ENCODE results near the gene ZNRF4. TPM values are rescaled to one million over a fixed set of nuclear protein-coding genes. Genes with fewer than 3 reads are reported as not detected.
A peak's percentile ranks its signal among the peaks of the same experiment; 100 is the strongest.
"Not testable (repeated sequence)": the region's sequence is repeated elsewhere in the genome, so short reads cannot be mapped to it uniquely, and the experiment has no call there.

Gene ZNRF4
- total RNA-seq, 1 donor = not detected

DNA sequence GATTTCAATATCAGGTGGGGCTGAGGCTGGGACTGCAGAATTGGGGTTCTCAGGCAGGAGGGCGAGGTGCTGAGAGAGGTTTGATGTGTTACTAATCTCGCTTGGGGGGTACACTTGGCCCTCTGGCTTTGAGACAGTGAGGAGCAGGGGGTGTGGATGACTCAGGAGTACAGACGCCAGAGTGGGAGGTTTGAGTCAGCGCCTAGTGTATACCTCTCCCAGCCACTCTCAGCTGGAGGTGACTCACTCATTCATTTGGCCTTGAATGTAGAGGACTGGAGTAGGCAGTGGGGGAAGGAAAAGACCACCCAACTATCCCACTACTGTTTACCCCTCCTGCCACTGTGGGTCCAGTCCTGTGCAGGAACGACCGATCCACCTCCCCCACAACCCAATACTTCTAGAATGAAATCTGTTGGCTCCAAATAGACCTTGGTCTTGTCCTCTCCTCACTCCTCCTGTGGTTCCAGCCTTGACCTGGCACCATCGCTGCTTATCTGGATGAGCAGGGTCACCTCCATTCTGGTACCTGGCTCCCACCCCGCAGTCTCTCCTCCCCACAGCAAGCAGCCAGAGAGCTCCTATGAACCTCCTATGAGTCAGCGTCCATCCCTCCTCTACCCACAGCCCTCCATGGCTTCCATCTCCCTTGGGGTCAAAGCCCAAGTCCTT is 20.1 kb upstream of the ZNRF4 start:
- no peak overlapping the region for H3K4me3 ChIP-seq (ENCODE audit: low read depth, low read length)
- TF ChIP-seq, protein P1, sequence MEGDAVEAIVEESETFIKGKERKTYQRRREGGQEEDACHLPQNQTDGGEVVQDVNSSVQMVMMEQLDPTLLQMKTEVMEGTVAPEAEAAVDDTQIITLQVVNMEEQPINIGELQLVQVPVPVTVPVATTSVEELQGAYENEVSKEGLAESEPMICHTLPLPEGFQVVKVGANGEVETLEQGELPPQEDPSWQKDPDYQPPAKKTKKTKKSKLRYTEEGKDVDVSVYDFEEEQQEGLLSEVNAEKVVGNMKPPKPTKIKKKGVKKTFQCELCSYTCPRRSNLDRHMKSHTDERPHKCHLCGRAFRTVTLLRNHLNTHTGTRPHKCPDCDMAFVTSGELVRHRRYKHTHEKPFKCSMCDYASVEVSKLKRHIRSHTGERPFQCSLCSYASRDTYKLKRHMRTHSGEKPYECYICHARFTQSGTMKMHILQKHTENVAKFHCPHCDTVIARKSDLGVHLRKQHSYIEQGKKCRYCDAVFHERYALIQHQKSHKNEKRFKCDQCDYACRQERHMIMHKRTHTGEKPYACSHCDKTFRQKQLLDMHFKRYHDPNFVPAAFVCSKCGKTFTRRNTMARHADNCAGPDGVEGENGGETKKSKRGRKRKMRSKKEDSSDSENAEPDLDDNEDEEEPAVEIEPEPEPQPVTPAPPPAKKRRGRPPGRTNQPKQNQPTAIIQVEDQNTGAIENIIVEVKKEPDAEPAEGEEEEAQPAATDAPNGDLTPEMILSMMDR (IDR thresholded peaks at IDR 0.05; ENCODE audit: insufficient read depth, low read length) = no peak
- peak; percentile 67 for DNase-seq (ENCODE audit: low read depth)

GRCh38 chr19:5435642-5436017 is 19.6 kb upstream of the ZNRF4 start:
- no peak for DNase-seq (ENCODE audit: low read depth)
- H3K4me3 ChIP-seq (ENCODE audit: low read depth, low read length) = no peak overlapping the region
- TF ChIP-seq, protein P1 (IDR thresholded peaks at IDR 0.05; ENCODE audit: insufficient read depth, low read length) = no peak

DNA sequence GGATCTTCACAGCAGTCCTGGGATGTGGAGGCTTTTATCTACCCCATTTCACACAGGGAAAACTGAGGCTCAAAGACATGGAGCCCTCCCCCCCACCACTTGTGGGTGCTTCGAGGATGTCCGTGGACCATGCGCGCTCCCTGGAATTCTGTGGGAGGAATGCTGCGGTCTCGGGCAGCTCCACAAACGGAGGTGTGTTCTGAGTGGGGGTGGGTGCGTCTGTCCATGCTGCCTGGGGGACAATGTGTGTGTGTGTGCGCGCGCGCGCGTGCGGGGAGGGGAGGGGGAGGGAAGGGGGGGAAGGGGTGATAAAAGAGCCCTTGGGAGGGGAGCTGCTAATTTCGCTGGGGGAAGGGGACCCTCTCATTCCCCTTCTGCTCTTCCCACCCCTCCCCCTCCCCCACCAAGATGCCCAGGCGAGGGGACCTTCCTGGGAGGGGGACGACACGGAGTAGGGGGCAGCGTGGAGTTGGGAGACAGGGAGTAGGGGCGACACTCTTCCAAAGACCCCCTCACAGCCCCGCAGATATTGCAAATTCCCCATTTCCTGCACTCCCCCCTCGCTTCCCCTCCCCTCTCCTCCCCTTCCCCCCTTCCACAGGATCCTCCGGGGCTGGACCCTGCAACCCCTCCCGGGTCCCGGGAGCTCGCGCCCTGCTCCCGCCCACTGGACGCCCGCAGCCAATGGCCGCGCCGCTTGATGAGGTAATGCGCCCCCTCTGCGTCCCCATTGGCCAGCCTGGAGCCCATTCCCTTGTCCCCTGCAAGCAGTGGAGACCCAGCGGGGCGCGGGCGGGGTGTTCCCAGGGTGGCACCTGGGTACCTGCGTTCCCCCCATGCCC is 18.9 kb upstream of the ZNRF4 start:
- peak; percentile 44 for DNase-seq (ENCODE audit: low read depth)
- peak overlapping the region; percentile 28 for H3K4me3 ChIP-seq (ENCODE audit: low read depth, low read length)

GRCh38 chr19:5436948-5437306 is 18.3 kb upstream of the ZNRF4 start:
- H3K4me3 ChIP-seq (ENCODE audit: low read depth, low read length) = no peak overlapping the region
- no peak for DNase-seq (ENCODE audit: low read depth)
- TF ChIP-seq, protein P1 (IDR thresholded peaks at IDR 0.05; ENCODE audit: insufficient read depth, low read length) = no peak

More for the DNA sequence above, 18.9 kb upstream of the ZNRF4 start:
- TF ChIP-seq, protein P1 (IDR thresholded peaks at IDR 0.05; ENCODE audit: insufficient read depth, low read length) = no peak

GRCh38 chr19:5438756-5439155 is 16.5 kb upstream of the ZNRF4 start:
- not testable (repeated sequence) for DNase-seq (ENCODE audit: low read depth); H3K4me3 ChIP-seq (ENCODE audit: low read depth, low read length)

GRCh38 chr19:5439452-5439851 is 15.8 kb upstream of the ZNRF4 start:
- TF ChIP-seq, protein P1 (IDR thresholded peaks at IDR 0.05; ENCODE audit: insufficient read depth, low read length) = no peak
- H3K4me3 ChIP-seq (ENCODE audit: low read depth, low read length) = no peak overlapping the region
- no peak for DNase-seq (ENCODE audit: low read depth)

DNA sequence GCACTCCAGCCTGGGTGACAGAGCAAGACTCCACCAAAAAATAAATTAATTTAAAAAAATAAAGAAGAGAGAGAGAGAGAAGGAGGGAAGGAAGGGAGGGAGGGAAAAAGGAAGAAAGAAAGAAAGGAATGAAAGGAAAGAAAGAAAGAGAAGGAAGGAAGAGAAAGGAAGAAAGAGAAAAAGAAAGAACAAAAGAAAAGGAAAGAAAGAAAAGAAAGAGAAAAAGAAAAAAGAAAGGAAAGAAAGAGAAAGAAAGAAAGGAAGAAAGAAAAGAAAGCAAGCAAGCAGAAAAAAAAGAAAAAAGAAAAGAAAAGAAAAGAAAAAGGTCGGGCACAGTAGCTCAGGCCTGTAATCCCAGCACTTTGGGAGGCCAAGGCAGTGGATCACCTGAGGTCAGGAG is 14.9 kb upstream of the ZNRF4 start:
- DNase-seq (ENCODE audit: low read depth) = no peak
- TF ChIP-seq, protein P1 (IDR thresholded peaks at IDR 0.05; ENCODE audit: insufficient read depth, low read length) = no peak
- H3K4me3 ChIP-seq (ENCODE audit: low read depth, low read length) = no peak overlapping the region
